ENCODE measurements around the gene MYO3A. TPM values are rescaled to one million over a fixed set of nuclear protein-coding genes. Genes with fewer than 3 reads are reported as not detected.

The MYO3A gene
- total and polyA plus RNA-seq, 4 donors: 0.33 TPM; not detected in 2

DNA sequence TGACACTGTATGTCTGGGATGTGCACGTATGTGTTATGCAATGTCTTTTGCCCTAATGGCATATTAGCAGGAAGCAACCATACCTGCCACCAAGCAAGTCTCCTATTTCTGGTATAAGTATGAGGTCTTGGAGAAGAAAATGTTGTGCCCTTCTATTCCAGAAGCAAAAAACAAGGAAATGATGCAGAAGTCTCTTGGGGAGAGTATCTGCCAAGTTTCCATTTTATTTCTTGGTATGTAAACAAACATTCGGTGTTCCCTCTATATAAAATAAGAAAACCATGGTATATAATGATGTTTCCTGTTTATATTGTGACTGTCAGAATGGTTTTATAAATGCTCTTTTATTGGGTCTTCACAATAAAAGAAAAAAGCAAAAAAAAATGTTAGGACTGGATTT lies 19.3 kb upstream of the MYO3A start (continued):
- TF ChIP-seq, protein P1, sequence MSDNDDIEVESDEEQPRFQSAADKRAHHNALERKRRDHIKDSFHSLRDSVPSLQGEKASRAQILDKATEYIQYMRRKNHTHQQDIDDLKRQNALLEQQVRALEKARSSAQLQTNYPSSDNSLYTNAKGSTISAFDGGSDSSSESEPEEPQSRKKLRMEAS (IDR thresholded peaks at IDR 0.05): no peak

DNA sequence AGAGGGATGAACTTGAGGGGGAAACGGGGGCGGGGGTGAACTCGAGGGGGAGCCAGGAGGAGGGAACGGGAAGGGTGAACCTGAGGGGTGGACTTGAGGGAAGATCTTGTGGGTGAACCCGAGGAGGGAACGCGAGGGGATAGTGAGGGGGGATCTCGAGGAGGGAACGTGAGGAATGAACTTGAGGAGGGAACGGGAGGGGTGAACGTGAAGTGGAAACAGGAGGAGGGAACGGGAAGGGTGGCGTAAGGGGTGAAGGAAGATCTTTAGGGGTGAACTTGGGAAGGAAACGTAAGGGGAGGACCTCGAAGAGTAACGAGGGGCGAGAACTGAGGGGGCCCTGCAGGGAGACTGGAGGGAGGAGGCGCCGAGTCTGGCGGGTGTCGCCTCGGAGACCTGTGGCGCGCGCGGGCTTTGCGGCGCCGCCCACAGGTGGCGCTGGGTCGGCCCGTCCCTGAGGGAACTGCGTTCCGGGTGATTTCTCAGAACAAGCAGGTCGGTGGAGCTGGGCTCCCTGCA lies 651 bp downstream of the MYO3A start:
- Histone ChIP-seq H3K4me3 (ENCODE audit: low read depth in 1 of 3, low read length in 3 of 3) (peak overlapping the region in 2 of 3 donors; percentile 34 to 40), H3K9ac (ENCODE audit: low read depth in 1 of 2, low read length in 2 of 2) (no peak overlapping the region), H3K27me3 (ENCODE audit: control insufficient read depth in 4 of 4, insufficient read depth in 4 of 4, low read length in 3 of 4) (peaks cover 4 to 10% (median 6%) of the 10 kb centered on the region in 4 donors), H3K4me1 (ENCODE audit: control insufficient read depth in 4 of 4, insufficient read depth in 4 of 4, low read length in 3 of 4) (peaks cover 3 to 10% (median 5%) of the 10 kb centered on the region in 4 donors), H3K9me3 (ENCODE audit: control insufficient read depth in 4 of 4, low read length in 3 of 4) (no peaks in the 10 kb centered on the region), H3K36me3 (ENCODE audit: control insufficient read depth in 4 of 4, insufficient read depth in 3 of 4, low read depth in 1 of 4, low read length in 3 of 4) (no peaks in the 10 kb centered on the region), H3K27ac (ENCODE audit: low read depth in 1 of 2, low read length in 2 of 2) (no peak overlapping the region)
- DNase-seq (ENCODE audit: low spot score): no peak
- TF ChIP-seq, protein P2, sequence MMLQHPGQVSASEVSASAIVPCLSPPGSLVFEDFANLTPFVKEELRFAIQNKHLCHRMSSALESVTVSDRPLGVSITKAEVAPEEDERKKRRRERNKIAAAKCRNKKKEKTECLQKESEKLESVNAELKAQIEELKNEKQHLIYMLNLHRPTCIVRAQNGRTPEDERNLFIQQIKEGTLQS (IDR thresholded peaks at IDR 0.05): no peak
- TF ChIP-seq YY1 (IDR thresholded peaks at IDR 0.05): no peak
- TF ChIP-seq, protein P1 (IDR thresholded peaks at IDR 0.05): no peak
- TF ChIP-seq, protein P3, sequence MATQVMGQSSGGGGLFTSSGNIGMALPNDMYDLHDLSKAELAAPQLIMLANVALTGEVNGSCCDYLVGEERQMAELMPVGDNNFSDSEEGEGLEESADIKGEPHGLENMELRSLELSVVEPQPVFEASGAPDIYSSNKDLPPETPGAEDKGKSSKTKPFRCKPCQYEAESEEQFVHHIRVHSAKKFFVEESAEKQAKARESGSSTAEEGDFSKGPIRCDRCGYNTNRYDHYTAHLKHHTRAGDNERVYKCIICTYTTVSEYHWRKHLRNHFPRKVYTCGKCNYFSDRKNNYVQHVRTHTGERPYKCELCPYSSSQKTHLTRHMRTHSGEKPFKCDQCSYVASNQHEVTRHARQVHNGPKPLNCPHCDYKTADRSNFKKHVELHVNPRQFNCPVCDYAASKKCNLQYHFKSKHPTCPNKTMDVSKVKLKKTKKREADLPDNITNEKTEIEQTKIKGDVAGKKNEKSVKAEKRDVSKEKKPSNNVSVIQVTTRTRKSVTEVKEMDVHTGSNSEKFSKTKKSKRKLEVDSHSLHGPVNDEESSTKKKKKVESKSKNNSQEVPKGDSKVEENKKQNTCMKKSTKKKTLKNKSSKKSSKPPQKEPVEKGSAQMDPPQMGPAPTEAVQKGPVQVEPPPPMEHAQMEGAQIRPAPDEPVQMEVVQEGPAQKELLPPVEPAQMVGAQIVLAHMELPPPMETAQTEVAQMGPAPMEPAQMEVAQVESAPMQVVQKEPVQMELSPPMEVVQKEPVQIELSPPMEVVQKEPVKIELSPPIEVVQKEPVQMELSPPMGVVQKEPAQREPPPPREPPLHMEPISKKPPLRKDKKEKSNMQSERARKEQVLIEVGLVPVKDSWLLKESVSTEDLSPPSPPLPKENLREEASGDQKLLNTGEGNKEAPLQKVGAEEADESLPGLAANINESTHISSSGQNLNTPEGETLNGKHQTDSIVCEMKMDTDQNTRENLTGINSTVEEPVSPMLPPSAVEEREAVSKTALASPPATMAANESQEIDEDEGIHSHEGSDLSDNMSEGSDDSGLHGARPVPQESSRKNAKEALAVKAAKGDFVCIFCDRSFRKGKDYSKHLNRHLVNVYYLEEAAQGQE (IDR thresholded peaks at IDR 0.05): no peak
- TF ChIP-seq, protein P4, sequence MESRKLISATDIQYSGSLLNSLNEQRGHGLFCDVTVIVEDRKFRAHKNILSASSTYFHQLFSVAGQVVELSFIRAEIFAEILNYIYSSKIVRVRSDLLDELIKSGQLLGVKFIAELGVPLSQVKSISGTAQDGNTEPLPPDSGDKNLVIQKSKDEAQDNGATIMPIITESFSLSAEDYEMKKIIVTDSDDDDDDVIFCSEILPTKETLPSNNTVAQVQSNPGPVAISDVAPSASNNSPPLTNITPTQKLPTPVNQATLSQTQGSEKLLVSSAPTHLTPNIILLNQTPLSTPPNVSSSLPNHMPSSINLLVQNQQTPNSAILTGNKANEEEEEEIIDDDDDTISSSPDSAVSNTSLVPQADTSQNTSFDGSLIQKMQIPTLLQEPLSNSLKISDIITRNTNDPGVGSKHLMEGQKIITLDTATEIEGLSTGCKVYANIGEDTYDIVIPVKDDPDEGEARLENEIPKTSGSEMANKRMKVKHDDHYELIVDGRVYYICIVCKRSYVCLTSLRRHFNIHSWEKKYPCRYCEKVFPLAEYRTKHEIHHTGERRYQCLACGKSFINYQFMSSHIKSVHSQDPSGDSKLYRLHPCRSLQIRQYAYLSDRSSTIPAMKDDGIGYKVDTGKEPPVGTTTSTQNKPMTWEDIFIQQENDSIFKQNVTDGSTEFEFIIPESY (IDR thresholded peaks at IDR 0.05): no peak
- TF ChIP-seq FOXA1 (IDR thresholded peaks at IDR 0.05): no peak
- TF ChIP-seq RAD21 (IDR thresholded peaks at IDR 0.05): no peak
- no peak for TF ChIP-seq HNF4G (IDR thresholded peaks at IDR 0.05)
- TF ChIP-seq NR2F2 (IDR thresholded peaks at IDR 0.05): no peak
- no peak for TF ChIP-seq RXRA (IDR thresholded peaks at IDR 0.05)
- no peak for TF ChIP-seq JUND (IDR thresholded peaks at IDR 0.05)
- 3% methylated on average over 35 of the region's 35 CpGs for WGBS

GRCh38 chr10:25938405-25938804 lies 4.4 kb downstream of the MYO3A start:
- peaks cover 4 to 9% (median 7%) of the 10 kb centered on the region in 4 donors for H3K27me3 ChIP-seq (ENCODE audit: control insufficient read depth in 4 of 4, insufficient read depth in 4 of 4, low read length in 3 of 4)
- no peak for TF ChIP-seq RXRA (IDR thresholded peaks at IDR 0.05)
- TF ChIP-seq, protein P3 (IDR thresholded peaks at IDR 0.05): no peak
- H3K27ac ChIP-seq (ENCODE audit: low read depth in 1 of 2, low read length in 2 of 2): no peak overlapping the region
- DNase-seq (ENCODE audit: low spot score): no peak
- H3K4me3 ChIP-seq (ENCODE audit: low read depth in 1 of 3, low read length in 3 of 3): no peak overlapping the region
- no peaks in the 10 kb centered on the region for H3K36me3 ChIP-seq (ENCODE audit: control insufficient read depth in 4 of 4, insufficient read depth in 3 of 4, low read depth in 1 of 4, low read length in 3 of 4)
- H3K9ac ChIP-seq (ENCODE audit: low read depth in 1 of 2, low read length in 2 of 2): no peak overlapping the region
- no peaks in the 10 kb centered on the region for H3K9me3 ChIP-seq (ENCODE audit: control insufficient read depth in 4 of 4, low read length in 3 of 4)
- peaks cover 3 to 10% (median 5%) of the 10 kb centered on the region in 4 donors for H3K4me1 ChIP-seq (ENCODE audit: control insufficient read depth in 4 of 4, insufficient read depth in 4 of 4, low read length in 3 of 4)

Data from liver (tissue), 9 donors.